ENCODE results near the gene CBX8.

DNA sequence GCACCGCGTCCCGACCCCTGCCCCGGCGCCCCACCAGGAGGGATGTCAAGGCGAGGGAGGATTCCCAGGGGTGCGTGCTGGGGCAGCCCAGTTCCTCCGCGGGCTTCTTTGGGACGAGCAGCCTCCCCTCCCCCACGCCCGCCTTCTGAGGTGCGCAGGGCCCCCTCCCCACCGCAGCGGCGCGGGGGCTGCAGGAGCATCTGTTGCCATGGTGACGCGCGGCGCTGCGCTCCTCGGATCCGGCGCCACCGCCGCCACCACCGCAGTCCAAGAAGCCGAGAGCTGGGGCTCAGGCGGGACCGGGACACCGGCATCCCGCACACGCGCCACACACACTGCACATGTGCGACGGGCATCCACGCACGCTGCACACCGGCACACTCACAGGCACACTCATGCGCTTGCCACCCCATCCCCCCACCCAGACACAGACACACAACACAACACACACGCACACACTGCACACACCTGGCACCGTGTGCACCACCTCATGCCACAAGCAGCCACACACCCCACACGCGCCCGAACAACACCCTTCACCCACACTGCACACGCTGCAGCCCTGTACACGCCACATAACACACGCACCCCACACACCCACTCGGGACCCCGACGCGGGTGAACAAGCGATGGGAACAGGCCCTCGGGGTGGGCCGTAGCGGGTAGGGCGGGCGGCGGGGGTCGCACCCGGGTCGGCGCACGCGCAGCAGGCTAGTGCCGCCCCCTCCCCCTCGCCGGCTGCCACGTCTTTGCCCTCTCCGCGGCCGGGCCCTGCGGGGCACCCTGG lies 49.2 kb downstream of the CBX8 start:
- TF ChIP-seq, protein P1, sequence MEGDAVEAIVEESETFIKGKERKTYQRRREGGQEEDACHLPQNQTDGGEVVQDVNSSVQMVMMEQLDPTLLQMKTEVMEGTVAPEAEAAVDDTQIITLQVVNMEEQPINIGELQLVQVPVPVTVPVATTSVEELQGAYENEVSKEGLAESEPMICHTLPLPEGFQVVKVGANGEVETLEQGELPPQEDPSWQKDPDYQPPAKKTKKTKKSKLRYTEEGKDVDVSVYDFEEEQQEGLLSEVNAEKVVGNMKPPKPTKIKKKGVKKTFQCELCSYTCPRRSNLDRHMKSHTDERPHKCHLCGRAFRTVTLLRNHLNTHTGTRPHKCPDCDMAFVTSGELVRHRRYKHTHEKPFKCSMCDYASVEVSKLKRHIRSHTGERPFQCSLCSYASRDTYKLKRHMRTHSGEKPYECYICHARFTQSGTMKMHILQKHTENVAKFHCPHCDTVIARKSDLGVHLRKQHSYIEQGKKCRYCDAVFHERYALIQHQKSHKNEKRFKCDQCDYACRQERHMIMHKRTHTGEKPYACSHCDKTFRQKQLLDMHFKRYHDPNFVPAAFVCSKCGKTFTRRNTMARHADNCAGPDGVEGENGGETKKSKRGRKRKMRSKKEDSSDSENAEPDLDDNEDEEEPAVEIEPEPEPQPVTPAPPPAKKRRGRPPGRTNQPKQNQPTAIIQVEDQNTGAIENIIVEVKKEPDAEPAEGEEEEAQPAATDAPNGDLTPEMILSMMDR (IDR thresholded peaks at IDR 0.05) = no peak
- TF ChIP-seq ZFX (IDR thresholded peaks at IDR 0.05; ENCODE audit: borderline replicate concordance) = no peak

Data from 22Rv1 (cell line).